HepG2 (cell line): ENCODE data around the gene ZC3H18. TPM values are rescaled to one million over a fixed set of nuclear protein-coding genes. Genes with fewer than 3 reads are reported as not detected.

Experiments used
- CEBPZ ChIP-seq: IDR thresholded peaks from 2 replicates; pipeline ENCODE4 v1.6.1; 2012; ENCODE audit warnings: low read length, improper control_type of control experiment
- GABPB1 ChIP-seq: IDR thresholded peaks from 2 replicates; pipeline ENCODE4 v1.6.1; 2016; ENCODE audit warnings: mild to moderate bottlenecking, missing genetic modification reagents, moderate library complexity, missing compliant biosample characterization
- ISX ChIP-seq: sonication (generic); formaldehyde crosslinking; conservative IDR thresholded peaks from 2 replicates; pipeline ENCODE4 v1.5.0; 2020; ENCODE audit warnings: missing genetic modification reagents
- MXD4 ChIP-seq: IDR thresholded peaks from 2 replicates; pipeline ENCODE4 v1.6.1; 2016; ENCODE audit warnings: mild to moderate bottlenecking, missing biosample characterization, missing genetic modification reagents
- SOX13 ChIP-seq, 3 experiments: fragments of 450-650 bp in 1 of 3; sonication (generic) in 1 of 3; formaldehyde crosslinking in 1 of 3; IDR thresholded peaks in 2 of 3; conservative IDR thresholded peaks in 1 of 3; 2 replicates each; pipeline versions ENCODE4 v1.5.0 to v1.6.1; 2016 to 2020; ENCODE audit warnings: antibody characterized with exemption in 1 of 3, mild to moderate bottlenecking in 1 of 3, missing compliant biosample characterization in 1 of 3, missing genetic modification reagents in 1 of 3, moderate library complexity in 1 of 3
- TFDP1 ChIP-seq: IDR thresholded peaks from 2 replicates; pipeline ENCODE4 v1.6.1; 2016; ENCODE audit warnings: missing compliant biosample characterization, missing genetic modification reagents, borderline replicate concordance
- THYN1 ChIP-seq: sonication (generic); formaldehyde crosslinking; IDR thresholded peaks from 2 replicates; pipeline ENCODE4 v1.8.1; 2023; ENCODE audit warnings: low read depth, mild to moderate bottlenecking, moderate library complexity, missing genetic modification reagents, borderline replicate concordance
- ZNF136 ChIP-seq: sonication (generic); formaldehyde crosslinking; IDR thresholded peaks from 2 replicates; pipeline ENCODE4 v1.8.1; 2022; ENCODE audit warnings: low read depth, mild to moderate bottlenecking, moderate library complexity, missing genetic modification reagents
- ZNF646 ChIP-seq: sonication (generic); formaldehyde crosslinking; IDR thresholded peaks from 2 replicates; pipeline ENCODE4 v1.9.0; 2021; ENCODE audit warnings: mild to moderate bottlenecking, missing genetic modification reagents
- ZSCAN9 ChIP-seq: IDR thresholded peaks from 2 replicates; pipeline ENCODE4 v1.6.1; 2016; ENCODE audit warnings: borderline replicate concordance
- polyA plus RNA-seq, 8 experiments: library from polyadenylated mRNA; depleted of rRNA in 3 of 8; stranded (reverse) in 7 of 8; unstranded in 1 of 8; fragments of >200 nt; fragmentation: Illumina TruSeq in 4 of 8; extraction: Trizol in 4 of 8; gene quantifications; 2 replicates each; pipeline versions ENCODE4 v1.2.1 to v1.2.3, GENCODE V29; 2011 to 2016; ENCODE audit warnings: low read depth in 4 of 8, missing spikeins in 1 of 8, mixed read lengths in 1 of 8; ENCODE audit not compliant: insufficient read depth in 1 of 8
- total RNA-seq, 5 experiments: library from RNA; depleted of rRNA; stranded (reverse); fragments of >200 nt; fragmentation: Illumina TruSeq; extraction: Trizol; gene quantifications; 2 replicates each; pipeline ENCODE4 v1.2.3, GENCODE V29; 2016; ENCODE audit warnings: low read depth in 1 of 5
- TF ChIP-seq, protein P1 (sequence below): sonication (generic); formaldehyde crosslinking; IDR thresholded peaks from 2 replicates; pipeline ENCODE4 v1.4.0; 2020; ENCODE audit warnings: missing genetic modification reagents

The ZC3H18 gene
- total and polyA plus RNA-seq, 2 of the 13 experiments (the other 11 are each of a cell fraction or from before 2014, with no cell fraction given): 11.2 to 27.4 TPM

DNA sequence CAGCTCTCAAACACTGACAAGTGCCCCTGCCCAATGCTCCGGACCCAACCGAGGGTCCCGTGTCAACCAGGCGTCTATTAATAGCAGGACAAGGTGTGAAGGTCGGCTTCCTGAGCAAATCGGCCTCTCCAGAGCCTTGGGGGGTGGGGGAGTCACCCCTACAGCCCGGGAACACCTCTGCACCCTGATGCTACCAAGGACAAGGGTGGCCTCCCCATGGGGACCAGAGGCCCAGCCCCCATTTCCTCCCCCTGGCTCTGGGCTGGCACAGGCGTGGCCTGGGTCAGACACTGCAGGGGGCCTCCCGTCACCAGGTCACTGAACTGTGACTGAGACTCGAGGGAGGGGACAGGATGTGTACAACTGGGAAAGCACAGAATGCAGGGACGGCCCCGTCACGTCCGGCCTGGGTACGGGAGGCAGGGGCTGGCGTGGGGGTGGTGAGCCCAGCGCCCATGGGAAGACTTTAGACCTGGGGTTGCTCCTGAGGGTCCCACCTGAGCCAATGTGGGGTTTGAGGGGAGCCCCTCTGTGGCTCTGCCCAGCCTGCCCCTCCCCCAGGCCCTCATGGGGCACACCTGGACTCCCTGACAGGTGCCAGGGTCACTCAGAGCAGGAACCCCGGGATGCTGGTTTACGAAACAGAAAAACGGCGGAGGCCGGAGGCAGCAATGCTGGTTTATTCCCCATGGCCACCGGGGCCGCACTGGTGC, 81.2 kb downstream of the ZC3H18 start (continued):
- TF ChIP-seq ISX (CRISPR knock-in tag): no peak
- no peak for TF ChIP-seq SOX13 (IDR thresholded peaks at IDR 0.05)
- TF ChIP-seq SOX13 (CRISPR knock-in tag; conservative IDR thresholded peaks at IDR 0.05 in 1 of 2, IDR thresholded peaks at IDR 0.05 in 1 of 2): peak in 1 of 2 experiments; percentile 72; a peak in 2 of 4 replicates
- TF ChIP-seq GABPB1: peak; percentile 94
- TF ChIP-seq, protein P1, sequence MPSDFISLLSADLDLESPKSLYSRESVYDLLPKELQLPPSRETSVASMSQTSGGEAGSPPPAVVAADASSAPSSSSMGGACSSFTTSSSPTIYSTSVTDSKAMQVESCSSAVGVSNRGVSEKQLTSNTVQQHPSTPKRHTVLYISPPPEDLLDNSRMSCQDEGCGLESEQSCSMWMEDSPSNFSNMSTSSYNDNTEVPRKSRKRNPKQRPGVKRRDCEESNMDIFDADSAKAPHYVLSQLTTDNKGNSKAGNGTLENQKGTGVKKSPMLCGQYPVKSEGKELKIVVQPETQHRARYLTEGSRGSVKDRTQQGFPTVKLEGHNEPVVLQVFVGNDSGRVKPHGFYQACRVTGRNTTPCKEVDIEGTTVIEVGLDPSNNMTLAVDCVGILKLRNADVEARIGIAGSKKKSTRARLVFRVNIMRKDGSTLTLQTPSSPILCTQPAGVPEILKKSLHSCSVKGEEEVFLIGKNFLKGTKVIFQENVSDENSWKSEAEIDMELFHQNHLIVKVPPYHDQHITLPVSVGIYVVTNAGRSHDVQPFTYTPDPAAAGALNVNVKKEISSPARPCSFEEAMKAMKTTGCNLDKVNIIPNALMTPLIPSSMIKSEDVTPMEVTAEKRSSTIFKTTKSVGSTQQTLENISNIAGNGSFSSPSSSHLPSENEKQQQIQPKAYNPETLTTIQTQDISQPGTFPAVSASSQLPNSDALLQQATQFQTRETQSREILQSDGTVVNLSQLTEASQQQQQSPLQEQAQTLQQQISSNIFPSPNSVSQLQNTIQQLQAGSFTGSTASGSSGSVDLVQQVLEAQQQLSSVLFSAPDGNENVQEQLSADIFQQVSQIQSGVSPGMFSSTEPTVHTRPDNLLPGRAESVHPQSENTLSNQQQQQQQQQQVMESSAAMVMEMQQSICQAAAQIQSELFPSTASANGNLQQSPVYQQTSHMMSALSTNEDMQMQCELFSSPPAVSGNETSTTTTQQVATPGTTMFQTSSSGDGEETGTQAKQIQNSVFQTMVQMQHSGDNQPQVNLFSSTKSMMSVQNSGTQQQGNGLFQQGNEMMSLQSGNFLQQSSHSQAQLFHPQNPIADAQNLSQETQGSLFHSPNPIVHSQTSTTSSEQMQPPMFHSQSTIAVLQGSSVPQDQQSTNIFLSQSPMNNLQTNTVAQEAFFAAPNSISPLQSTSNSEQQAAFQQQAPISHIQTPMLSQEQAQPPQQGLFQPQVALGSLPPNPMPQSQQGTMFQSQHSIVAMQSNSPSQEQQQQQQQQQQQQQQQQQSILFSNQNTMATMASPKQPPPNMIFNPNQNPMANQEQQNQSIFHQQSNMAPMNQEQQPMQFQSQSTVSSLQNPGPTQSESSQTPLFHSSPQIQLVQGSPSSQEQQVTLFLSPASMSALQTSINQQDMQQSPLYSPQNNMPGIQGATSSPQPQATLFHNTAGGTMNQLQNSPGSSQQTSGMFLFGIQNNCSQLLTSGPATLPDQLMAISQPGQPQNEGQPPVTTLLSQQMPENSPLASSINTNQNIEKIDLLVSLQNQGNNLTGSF (CRISPR knock-in tag): no peak
- TF ChIP-seq TFDP1: peak; percentile 61
- peak; percentile 89; the same call in 1 of the 2 replicates for TF ChIP-seq MXD4
- no peak for TF ChIP-seq CEBPZ
- TF ChIP-seq ZNF646: no peak
- TF ChIP-seq ZSCAN9: peak; percentile 94
- no peak for TF ChIP-seq THYN1 (CRISPR knock-in tag)
- peak; percentile 93 for TF ChIP-seq ZNF136 (CRISPR knock-in tag)
